NCI-H345 treated with DMSO at 0.1 percent for 48 hours (cell line): ENCODE data around the gene KCTD16.

Source experiments
- DNase-seq: peaks from one replicate; lab custom pipeline; 2025; ENCODE audit not compliant: unreplicated experiment; lab: John Stamatoyannopoulos, UW

Gene KCTD16

GRCh38 chr5:144170276-144171024 lies at the start of gene KCTD16, which contains the start of gene YIPF5:
Gene KCTD16 (plus strand): TSS chr5:144170873.
Gene YIPF5 (minus strand): TSS chr5:144170659. CDS start chr5:144169955, 704 bp downstream.
- DNase-seq = peak; percentile 99

GRCh38 chr5:144121577-144121976 lies 49.1 kb upstream of the KCTD16 start:
- DNase-seq = no peak

GRCh38 chr5:144122081-144122480 lies 48.6 kb upstream of the KCTD16 start:
- DNase-seq = no peak

- no peak for DNase-seq
These were observed 48.0 kb upstream of the KCTD16 start for GRCh38 chr5:144122641-144123040.

GRCh38 chr5:144125163-144125726 lies 45.4 kb upstream of the KCTD16 start:
- no peak for DNase-seq

GRCh38 chr5:144126707-144127106 lies 44.0 kb upstream of the KCTD16 start:
- DNase-seq = no peak

- DNase-seq = no peak
These were observed 41.8 kb upstream of the KCTD16 start for GRCh38 chr5:144128844-144129243.

GRCh38 chr5:144130306-144130705 lies 40.4 kb upstream of the KCTD16 start:
- no peak for DNase-seq

- no peak for DNase-seq
These were observed 39.4 kb upstream of the KCTD16 start for GRCh38 chr5:144131261-144131660.

GRCh38 chr5:144133050-144133633 lies 37.5 kb upstream of the KCTD16 start:
- no peak for DNase-seq

- DNase-seq = no peak
These were observed 36.4 kb upstream of the KCTD16 start for GRCh38 chr5:144134194-144134826.

- DNase-seq = no peak
These were observed 35.4 kb upstream of the KCTD16 start for GRCh38 chr5:144135113-144135762.

- DNase-seq = no peak
These were observed 31.1 kb upstream of the KCTD16 start for GRCh38 chr5:144139586-144139985.

GRCh38 chr5:144141585-144141984 lies 29.1 kb upstream of the KCTD16 start:
- DNase-seq = no peak

- peak; percentile 22 for DNase-seq
These were observed 28.4 kb upstream of the KCTD16 start for GRCh38 chr5:144142139-144142823.

- no peak for DNase-seq
These were observed 27.9 kb upstream of the KCTD16 start for GRCh38 chr5:144142824-144143162.

- no peak for DNase-seq
These were observed 27.0 kb upstream of the KCTD16 start for GRCh38 chr5:144143625-144144024.

GRCh38 chr5:144144956-144145751 lies 25.5 kb upstream of the KCTD16 start:
- DNase-seq = no peak

- DNase-seq = no peak
These were observed 19.6 kb upstream of the KCTD16 start for GRCh38 chr5:144151026-144151425.

- no peak for DNase-seq
These were observed 13.9 kb upstream of the KCTD16 start for GRCh38 chr5:144156767-144157171.
